Breast epithelium (tissue), 3 donors: ENCODE data around the gene IL17RD.
A peak's percentile ranks its signal among the peaks of the same experiment; 100 is the strongest.

Experiments used
- CTCF ChIP-seq, 3 donors: fragments of 450-650 bp; IDR thresholded peaks; one replicate each; pipeline ENCODE4 v1.5.1; 2016 to 2017; ENCODE audit warnings: antibody characterized with exemption in 3 of 3, mild to moderate bottlenecking in 3 of 3, moderate library complexity in 3 of 3
- POLR2A ChIP-seq: fragments of 450-650 bp; IDR thresholded peaks from one replicate; pipeline ENCODE4 v1.6.1; 2016; ENCODE audit warnings: antibody characterized with exemption, mild to moderate bottlenecking, moderate library complexity
- POLR2AphosphoS5 ChIP-seq, 3 donors: sonication (generic); formaldehyde crosslinking; IDR thresholded peaks; one replicate each; pipeline ENCODE4 v1.6.1; 2017; ENCODE audit warnings: antibody characterized with exemption in 3 of 3

DNA sequence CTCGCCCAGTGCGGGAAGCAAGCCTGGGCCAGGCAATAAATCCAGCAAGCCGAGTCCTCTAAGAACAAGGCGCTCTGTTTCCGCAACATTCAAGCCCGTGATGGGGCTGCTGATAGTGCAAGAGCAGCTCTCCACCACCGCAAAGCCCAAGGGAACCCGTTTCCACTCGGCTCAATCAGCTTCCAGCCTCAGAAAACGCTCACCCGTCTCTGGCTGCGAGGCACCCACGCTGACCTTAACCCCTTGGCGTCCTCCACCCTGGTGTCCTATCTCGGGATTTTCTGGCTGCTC is 86.9 kb downstream of the IL17RD start:
- TF ChIP-seq CTCF (IDR thresholded peaks at IDR 0.05) = no peak
- TF ChIP-seq POLR2AphosphoS5 (IDR thresholded peaks at IDR 0.05) = peak in 1 of 3 donors; percentile 39
- no peak for TF ChIP-seq POLR2A
